HG03342 (cell line): ENCODE data around the gene KBTBD2.
"Not testable (repeated sequence)": the region's sequence is repeated elsewhere in the genome, so short reads cannot be mapped to it uniquely, and the experiment has no call there.

Experiments
- ATAC-seq: cut with Tn5 transposase; IDR thresholded peaks from one replicate; pipeline ENCODE4 v1.9.1; 2021; ENCODE audit warnings: mild to moderate bottlenecking, moderate library complexity; ENCODE audit not compliant: unreplicated experiment

The KBTBD2 gene

GRCh38 chr7:32857063-32857462 is 34.5 kb downstream of the KBTBD2 start:
- not testable (repeated sequence) for ATAC-seq

- not testable (repeated sequence) for ATAC-seq
Measured at GRCh38 chr7:32855837-32856775, 35.5 kb downstream of the KBTBD2 start.

GRCh38 chr7:32850654-32851053 is 40.9 kb downstream of the KBTBD2 start:
- ATAC-seq: not testable (repeated sequence)

GRCh38 chr7:32848655-32849054 is 42.9 kb downstream of the KBTBD2 start:
- ATAC-seq: not testable (repeated sequence)

GRCh38 chr7:32846630-32847225 is 44.8 kb downstream of the KBTBD2 start:
- ATAC-seq: peak; percentile 99

GRCh38 chr7:32844748-32845147 is 46.8 kb downstream of the KBTBD2 start:
- not testable (repeated sequence) for ATAC-seq

- ATAC-seq: not testable (repeated sequence)
Measured at GRCh38 chr7:32843763-32844162, 47.8 kb downstream of the KBTBD2 start.

- ATAC-seq: not testable (repeated sequence)
Measured at GRCh38 chr7:32839846-32840245, 51.7 kb downstream of the KBTBD2 start.

GRCh38 chr7:32828996-32829752 is 62.4 kb downstream of the KBTBD2 start:
- ATAC-seq: not testable (repeated sequence)
